HG02798 (cell line): ENCODE results near the gene KAZN.

Experiments used
- ATAC-seq: cut with Tn5 transposase; IDR thresholded peaks from one replicate; pipeline ENCODE4 v1.9.1; 2021; ENCODE audit warnings: mild to moderate bottlenecking; ENCODE audit not compliant: unreplicated experiment, poor library complexity

Gene KAZN

GRCh38 chr1:14636897-14637632 is 38.6 kb downstream of the KAZN start:
- no peak for ATAC-seq

GRCh38 chr1:14639291-14640050 is 41.0 kb downstream of the KAZN start:
- ATAC-seq, result no peak

GRCh38 chr1:14642712-14643111 is 44.2 kb downstream of the KAZN start:
- ATAC-seq, result no peak

GRCh38 chr1:14646973-14647372 is 48.5 kb downstream of the KAZN start:
- no peak for ATAC-seq

- ATAC-seq, result no peak
Measured at GRCh38 chr1:14647777-14648176, 49.3 kb downstream of the KAZN start.

- no peak for ATAC-seq
Measured at GRCh38 chr1:14648391-14648790, 49.9 kb downstream of the KAZN start.

GRCh38 chr1:14648896-14649855 is 50.7 kb downstream of the KAZN start:
- no peak for ATAC-seq

GRCh38 chr1:14649976-14650375 is 51.5 kb downstream of the KAZN start:
- no peak for ATAC-seq

- ATAC-seq, result no peak
Measured at GRCh38 chr1:14650951-14651350, 52.5 kb downstream of the KAZN start.

GRCh38 chr1:14652840-14653239 is 54.4 kb downstream of the KAZN start:
- no peak for ATAC-seq

GRCh38 chr1:14653461-14653960 is 55.0 kb downstream of the KAZN start:
- no peak for ATAC-seq

- ATAC-seq, result no peak
Measured at GRCh38 chr1:14654554-14654953, 56.1 kb downstream of the KAZN start.

GRCh38 chr1:14655385-14655784 is 56.9 kb downstream of the KAZN start:
- ATAC-seq, result no peak

GRCh38 chr1:14656384-14656937 is 58.0 kb downstream of the KAZN start:
- ATAC-seq, result no peak

- ATAC-seq, result no peak
Measured at GRCh38 chr1:14658642-14659041, 60.2 kb downstream of the KAZN start.

GRCh38 chr1:14659913-14660312 is 61.4 kb downstream of the KAZN start:
- no peak for ATAC-seq

GRCh38 chr1:14660801-14661200 is 62.3 kb downstream of the KAZN start:
- ATAC-seq, result no peak

GRCh38 chr1:14661222-14661621 is 62.7 kb downstream of the KAZN start:
- no peak for ATAC-seq

GRCh38 chr1:14662116-14662515 is 63.6 kb downstream of the KAZN start:
- no peak for ATAC-seq

- no peak for ATAC-seq
Measured at GRCh38 chr1:14663773-14664172, 65.3 kb downstream of the KAZN start.
